ENCODE measurements around the gene STXBP6. TPM values are rescaled to one million over a fixed set of nuclear protein-coding genes. Genes with fewer than 3 reads are reported as not detected.
"Not testable (repeated sequence)": the region's sequence is repeated elsewhere in the genome, so short reads cannot be mapped to it uniquely, and the experiment has no call there.

STXBP6 gene
- total RNA-seq, 1 donor from 2014 or later: 18.1 TPM

GRCh38 chr14:24851837-24852236, 198.1 kb downstream of the STXBP6 start:
- intact Hi-C loops (cut with DNase I): loop anchor here (5.0 kb wide), 1 partner anchor 1270 kb away; no protein-coding TSS in a partner anchor
- ATAC-seq (no peak), DNase-seq (ENCODE audit: low spot score) (no peak)

- intact Hi-C loops (cut with DNase I): loop anchor here (5.0 kb wide), 1 partner anchor 1269 kb away; no protein-coding TSS in a partner anchor
- no peak for ATAC-seq
- DNase-seq (ENCODE audit: low spot score): no peak
These were observed 198.5 kb downstream of the STXBP6 start for GRCh38 chr14:24851406-24851805.

GRCh38 chr14:24850072-24850471, 199.9 kb downstream of the STXBP6 start:
- intact Hi-C loops (cut with DNase I): loop anchor here (5.0 kb wide), 1 partner anchor 1268 kb away; no protein-coding TSS in a partner anchor
- DNase-seq (ENCODE audit: low spot score) (no peak), ATAC-seq (no peak)

- DNase-seq (ENCODE audit: low spot score) (no peak), ATAC-seq (no peak)
- intact Hi-C loops (cut with DNase I): no loop called here
These were observed 200.5 kb downstream of the STXBP6 start for GRCh38 chr14:24849471-24849870.

- ATAC-seq (no peak), DNase-seq (ENCODE audit: low spot score) (no peak)
- intact Hi-C loops (cut with DNase I): no loop called here
These were observed 201.7 kb downstream of the STXBP6 start for GRCh38 chr14:24848102-24848790.

GRCh38 chr14:24847568-24848095, 202.3 kb downstream of the STXBP6 start:
- intact Hi-C loops (cut with DNase I): no loop called here

GRCh38 chr14:24846261-24846660, 203.7 kb downstream of the STXBP6 start:
- intact Hi-C loops (cut with DNase I): no loop called here
- ATAC-seq: no peak
- no peak for DNase-seq (ENCODE audit: low spot score)

More at GRCh38 chr14:24847568-24848095, 202.3 kb downstream of the STXBP6 start:
- DNase-seq (ENCODE audit: low spot score) (no peak), ATAC-seq (no peak)

GRCh38 chr14:24845851-24846250, 204.1 kb downstream of the STXBP6 start:
- no peak for ATAC-seq
- DNase-seq (ENCODE audit: low spot score): no peak
- intact Hi-C loops (cut with DNase I): no loop called here

GRCh38 chr14:24844011-24844410, 205.9 kb downstream of the STXBP6 start:
- intact Hi-C loops (cut with DNase I): no loop called here
- ATAC-seq: no peak
- no peak for DNase-seq (ENCODE audit: low spot score)

GRCh38 chr14:24843494-24843893, 206.5 kb downstream of the STXBP6 start:
- DNase-seq (ENCODE audit: low spot score): no peak
- no peak for ATAC-seq
- intact Hi-C loops (cut with DNase I): no loop called here

GRCh38 chr14:24840204-24840893, 209.6 kb downstream of the STXBP6 start:
- no peak for DNase-seq (ENCODE audit: low spot score)
- intact Hi-C loops (cut with DNase I): no loop called here
- ATAC-seq: no peak

- intact Hi-C loops (cut with DNase I): no loop called here
- DNase-seq (ENCODE audit: low spot score): no peak
- no peak for ATAC-seq
These were observed 210.2 kb downstream of the STXBP6 start for GRCh38 chr14:24839617-24840203.

GRCh38 chr14:24838945-24839616, 210.9 kb downstream of the STXBP6 start:
- DNase-seq (ENCODE audit: low spot score) (no peak), ATAC-seq (no peak)
- intact Hi-C loops (cut with DNase I): no loop called here

- DNase-seq (ENCODE audit: low spot score): no peak
- ATAC-seq: no peak
These were observed 212.5 kb downstream of the STXBP6 start for GRCh38 chr14:24837280-24838046.

GRCh38 chr14:24836324-24836723, 213.6 kb downstream of the STXBP6 start:
- intact Hi-C loops (cut with DNase I); ATAC-seq; DNase-seq (ENCODE audit: low spot score): not testable (repeated sequence)

More at GRCh38 chr14:24837280-24838046, 212.5 kb downstream of the STXBP6 start:
- intact Hi-C loops (cut with DNase I): no loop called here

- DNase-seq (ENCODE audit: low spot score) (no peak), ATAC-seq (no peak)
- intact Hi-C loops (cut with DNase I): no loop called here
These were observed 215.0 kb downstream of the STXBP6 start for GRCh38 chr14:24834956-24835355.

- ATAC-seq: no peak
- intact Hi-C loops (cut with DNase I): no loop called here
- no peak for DNase-seq (ENCODE audit: low spot score)
These were observed 216.6 kb downstream of the STXBP6 start for GRCh38 chr14:24833385-24833784.

GRCh38 chr14:24831677-24832076, 218.3 kb downstream of the STXBP6 start:
- ATAC-seq: no peak
- intact Hi-C loops (cut with DNase I): no loop called here
- no peak for DNase-seq (ENCODE audit: low spot score)
